ENCODE data around the gene CELF4.

The CELF4 gene

GRCh38 chr18:37230768-37231167, 334.8 kb downstream of the CELF4 start:
- DNase-seq (ENCODE audit: low read depth in 2 of 2), result no peak

- DNase-seq (ENCODE audit: low read depth in 2 of 2), result no peak
These were observed 340.3 kb downstream of the CELF4 start for GRCh38 chr18:37225279-37225678.

- DNase-seq (ENCODE audit: low read depth in 2 of 2), result no peak
These were observed 342.6 kb downstream of the CELF4 start for GRCh38 chr18:37222999-37223378.

- no peak for DNase-seq (ENCODE audit: low read depth in 2 of 2)
These were observed 343.1 kb downstream of the CELF4 start for GRCh38 chr18:37222354-37222998.

- no peak for DNase-seq (ENCODE audit: low read depth in 2 of 2)
These were observed 346.3 kb downstream of the CELF4 start for GRCh38 chr18:37219257-37219656.

GRCh38 chr18:37218022-37218590, 347.5 kb downstream of the CELF4 start:
- DNase-seq (ENCODE audit: low read depth in 2 of 2), result no peak

GRCh38 chr18:37210781-37211180, 354.8 kb downstream of the CELF4 start:
- no peak for DNase-seq (ENCODE audit: low read depth in 2 of 2)

GRCh38 chr18:37207343-37207742, 358.3 kb downstream of the CELF4 start:
- DNase-seq (ENCODE audit: low read depth in 2 of 2), result no peak

GRCh38 chr18:37199741-37200140, 365.9 kb downstream of the CELF4 start:
- DNase-seq (ENCODE audit: low read depth in 2 of 2), result no peak

All from stimulated activated CD4-positive, alpha-beta T cell treated with anti-CD3 and anti-CD28 coated beads, Interleukin-1b, Interleukin-23, amount 100 ng/mL, for 1 hour (primary cell).